GM18951 (cell line): ENCODE data around the gene DNAH8.

Source experiments
- POLR2A ChIP-seq: IDR thresholded peaks from 4 replicates; pipeline ENCODE4 v1.6.1; 2011; ENCODE audit warnings: mild to moderate bottlenecking; ENCODE audit not compliant: insufficient read length, insufficient read depth; ENCODE audit errors: extremely low read depth
- in situ Hi-C: fragments of 300-500 bp; cut with MboI; formaldehyde crosslinking; loops from one replicate; pipeline ENCODE4 v1.12.0; 2022; ENCODE audit warnings: low sequenced_read_pairs, mixed read lengths, inconsistent platforms; ENCODE audit not compliant: unreplicated experiment

The DNAH8 gene

DNA sequence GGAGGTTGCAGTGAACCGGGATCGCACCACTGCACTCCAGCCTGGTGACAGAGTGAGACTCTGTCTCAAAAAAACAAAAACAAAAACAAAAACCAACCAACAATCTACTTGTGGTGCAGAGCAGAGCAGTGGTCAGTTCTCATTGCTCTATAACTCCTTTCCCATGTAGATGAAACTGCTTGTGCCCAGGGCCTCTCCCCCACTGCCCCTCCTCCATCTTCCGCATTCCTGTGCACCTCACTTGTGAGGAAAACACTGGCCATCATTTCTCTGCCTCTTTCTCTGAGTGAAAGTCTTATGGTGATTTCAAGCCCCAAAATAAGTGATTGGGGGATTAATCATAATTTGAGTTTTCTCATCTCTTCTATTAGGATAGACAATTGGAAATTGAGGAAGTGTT, 269.6 kb downstream of the DNAH8 start:
- in situ Hi-C loops = no loop called here
- no peak for TF ChIP-seq POLR2A

DNA sequence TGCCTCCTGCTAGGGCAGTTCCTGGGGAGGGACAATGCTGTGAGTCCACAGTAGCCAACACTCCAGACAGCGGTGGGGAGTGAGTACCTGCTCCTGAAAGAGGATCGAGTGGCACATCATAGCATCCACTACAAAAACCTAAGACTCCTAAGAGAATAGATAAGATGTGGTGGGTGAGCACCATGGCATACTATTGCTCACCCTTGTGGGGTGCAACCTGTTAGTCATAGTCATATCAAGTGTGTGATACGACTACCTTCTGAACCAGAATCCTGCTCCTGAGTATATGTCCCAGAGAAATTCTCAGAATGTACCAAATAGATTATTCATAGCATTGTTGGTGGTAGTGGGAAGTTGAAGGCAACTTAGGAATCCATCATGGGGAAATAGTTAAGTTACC, 270.7 kb downstream of the DNAH8 start:
- no peak for TF ChIP-seq POLR2A
- in situ Hi-C loops = no loop called here

DNA sequence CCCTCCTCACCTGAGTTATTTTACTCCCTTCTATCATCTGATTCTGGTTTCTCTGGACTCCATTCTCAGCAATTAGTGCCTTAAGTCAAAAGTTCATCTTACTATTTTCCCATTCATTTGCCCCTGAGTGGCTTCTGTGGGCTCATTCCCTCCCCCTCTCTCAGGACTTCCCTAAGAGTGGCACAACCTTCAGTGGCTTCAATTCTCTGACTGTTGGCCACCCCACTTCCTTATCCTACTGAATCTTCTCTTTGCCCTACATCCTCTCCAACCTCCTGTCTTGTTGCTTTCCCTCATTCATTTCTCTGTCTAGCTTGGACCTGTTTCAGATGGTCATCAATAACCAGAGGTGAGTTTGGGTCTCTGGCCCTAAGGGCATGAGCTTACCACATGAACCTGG, 272.4 kb downstream of the DNAH8 start:
- in situ Hi-C loops = no loop called here
- TF ChIP-seq POLR2A = no peak

GRCh38 chr6:38988736-38989449, 273.8 kb downstream of the DNAH8 start:
- in situ Hi-C loops = no loop called here
- no peak for TF ChIP-seq POLR2A

DNA sequence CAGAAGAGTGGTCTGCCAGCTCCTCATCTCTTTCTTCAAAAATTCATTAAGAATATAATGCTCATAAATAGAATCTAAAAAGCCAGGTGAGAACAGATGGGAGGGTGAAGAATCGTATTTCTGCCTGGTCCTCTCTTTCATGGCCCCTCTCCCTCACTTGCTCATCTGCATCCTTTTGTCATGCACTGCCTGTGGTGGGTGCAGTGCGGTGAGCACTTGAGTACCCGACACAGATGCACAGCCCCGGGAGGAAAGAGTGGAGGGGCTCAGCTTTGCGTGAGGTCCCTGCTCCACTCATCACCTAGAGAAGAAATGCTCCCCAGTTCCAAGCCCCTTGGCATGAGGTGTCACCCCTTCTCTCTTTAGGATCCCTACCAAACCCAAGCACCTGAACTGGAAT, 275.4 kb downstream of the DNAH8 start:
- in situ Hi-C loops = loop anchor here (10.0 kb wide), 1 partner anchor 314 kb away; no protein-coding TSS in a partner anchor
- TF ChIP-seq POLR2A = no peak

GRCh38 chr6:38996676-38997075, 281.6 kb downstream of the DNAH8 start:
- in situ Hi-C loops = loop anchor here (10.0 kb wide), 1 partner anchor 308 kb away; no protein-coding TSS in a partner anchor

GRCh38 chr6:38997128-38997761, 282.1 kb downstream of the DNAH8 start:
- in situ Hi-C loops = loop anchor here (10.0 kb wide), 1 partner anchor 308 kb away; no protein-coding TSS in a partner anchor
- TF ChIP-seq POLR2A = no peak

More at GRCh38 chr6:38996676-38997075, 281.6 kb downstream of the DNAH8 start:
- TF ChIP-seq POLR2A = no peak

DNA sequence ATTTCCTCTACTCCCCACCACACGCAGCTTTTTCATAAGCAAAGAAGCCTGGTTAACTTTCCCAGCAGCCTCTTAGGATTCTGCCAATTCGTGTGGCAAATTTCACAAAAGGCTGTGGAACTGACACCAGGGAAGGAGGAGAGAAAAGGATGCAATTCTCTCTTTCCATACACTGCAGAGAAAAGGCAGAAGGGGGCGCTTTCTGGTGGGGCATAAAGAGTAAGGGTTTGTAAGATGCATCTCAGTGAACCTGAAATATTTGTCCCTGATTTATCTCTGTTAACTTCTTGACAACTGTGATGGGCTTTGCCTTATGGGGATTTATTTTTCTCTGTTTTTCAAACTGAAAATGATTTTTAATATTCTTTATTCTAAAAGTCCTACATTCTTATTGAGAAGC, 288.0 kb downstream of the DNAH8 start:
- no peak for TF ChIP-seq POLR2A
- in situ Hi-C loops = no loop called here

- in situ Hi-C loops = no loop called here
These were observed 288.4 kb downstream of the DNAH8 start for GRCh38 chr6:39003492-39003891.

DNA sequence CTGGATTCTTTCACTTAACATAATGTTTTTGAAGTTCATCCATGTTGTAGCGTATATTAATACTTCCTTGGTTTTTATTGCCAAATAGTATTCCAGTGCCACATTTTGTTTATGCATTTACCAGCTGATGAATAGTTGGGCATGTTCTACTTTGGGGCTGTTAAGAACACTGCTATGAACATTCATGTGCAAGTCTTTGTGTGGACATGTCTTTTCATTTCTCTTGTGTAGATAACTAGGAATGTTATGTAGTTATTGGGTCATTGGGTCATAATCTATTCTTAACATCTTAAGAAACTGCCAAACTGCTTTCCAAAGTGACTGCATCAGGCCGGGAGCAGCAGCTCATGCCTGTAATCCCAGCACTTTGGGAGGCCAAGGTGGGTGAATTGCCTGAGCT, 289.7 kb downstream of the DNAH8 start:
- in situ Hi-C loops = no loop called here
- TF ChIP-seq POLR2A = no peak

More at GRCh38 chr6:39003492-39003891, 288.4 kb downstream of the DNAH8 start:
- TF ChIP-seq POLR2A = no peak

GRCh38 chr6:39005774-39006173, 290.7 kb downstream of the DNAH8 start:
- no peak for TF ChIP-seq POLR2A
- in situ Hi-C loops = no loop called here

- in situ Hi-C loops = no loop called here
- TF ChIP-seq POLR2A = no peak
These were observed 292.5 kb downstream of the DNAH8 start for GRCh38 chr6:39007575-39007974.

GRCh38 chr6:39008737-39009136, 293.6 kb downstream of the DNAH8 start:
- in situ Hi-C loops = no loop called here
- no peak for TF ChIP-seq POLR2A

DNA sequence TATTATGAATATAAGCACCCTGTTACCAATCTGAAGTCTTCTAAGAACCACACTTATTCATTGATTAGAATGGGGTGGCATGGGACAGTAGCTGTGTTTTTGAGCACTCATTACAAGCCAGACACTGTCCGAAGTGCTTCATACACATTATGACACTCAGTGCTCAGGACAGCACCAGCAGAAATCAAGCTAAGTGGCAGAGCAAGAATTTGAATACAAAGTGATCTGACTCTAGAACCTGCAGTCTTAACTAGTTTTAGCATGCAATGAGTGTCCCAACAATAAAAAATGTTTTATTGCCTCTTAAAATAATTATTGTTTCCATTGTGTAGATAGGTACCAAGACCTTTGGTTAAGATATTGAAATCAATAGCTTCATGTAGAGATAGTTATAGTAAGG, 294.4 kb downstream of the DNAH8 start:
- in situ Hi-C loops = no loop called here
- no peak for TF ChIP-seq POLR2A
